Left lung (tissue), 10 donors: Measurements from ENCODE around the gene IL9R. TPM values are rescaled to one million over a fixed set of nuclear protein-coding genes. Genes with fewer than 3 reads are reported as not detected.

ENCODE experiments used
- ATAC-seq: fragments of 200-7000 bp; cut with Tn5 transposase; one replicate; pipeline ENCODE4 v1.9.1; 2020; ENCODE audit warnings: moderate library complexity
- DNase-seq, 4 donors: peaks; one replicate each; pipeline ENCODE4 v3.0.0-alpha.2; 2013 to 2020
- H3K27ac ChIP-seq, 2 donors: fragments of 200-600 bp; sonication (generic) in 1 of 2; one replicate each; pipeline versions ENCODE4 v1.5.0 to v1.8.0; 2020 to 2021
- H3K27me3 ChIP-seq, 2 donors: fragments of 200-600 bp; sonication (generic) in 1 of 2; one replicate each; pipeline versions ENCODE4 v1.5.0 to v1.8.0; 2020 to 2021
- H3K36me3 ChIP-seq, 2 donors: fragments of 200-600 bp; sonication (generic) in 1 of 2; one replicate each; pipeline versions ENCODE4 v1.5.0 to v1.8.0; 2020 to 2021
- H3K4me1 ChIP-seq, 2 donors: fragments of 200-600 bp; one replicate each; pipeline ENCODE4 v1.8.0; 2021
- H3K4me3 ChIP-seq, 2 donors: fragments of 200-600 bp; sonication (generic) in 1 of 2; one replicate each; pipeline versions ENCODE4 v1.5.0 to v1.8.0; 2020 to 2021; ENCODE audit warnings: mild to moderate bottlenecking in 1 of 2
- H3K9me3 ChIP-seq, 2 donors: fragments of 200-600 bp; sonication (generic) in 1 of 2; one replicate each; pipeline versions ENCODE4 v1.5.0 to v1.8.0; 2020 to 2021
- intact Hi-C, 2 donors: fragments of 100-400 bp; cut with DNase I; formaldehyde crosslinking; loops; one replicate each; pipeline versions ENCODE4 v1.11.2 to v1.14.2; 2022
- polyA plus RNA-seq, 6 donors: library from polyadenylated mRNA; unstranded; fragments of 120-200 nt; gene quantifications; one replicate each; pipeline ENCODE4 v1.2.1, GENCODE V29; 2013; ENCODE audit not compliant: insufficient read length in 6 of 6
- total RNA-seq, 2 donors: library from RNA; stranded (reverse); fragmentation: NEBNext Ultra II Directional; extraction: Animal tissue kit (Norgen Biotek cat#: 25700); gene quantifications; one replicate each; pipeline ENCODE4 v1.2.1, GENCODE V29; 2021
- TF ChIP-seq, protein P1 (sequence below), 2 donors: fragments of 200-600 bp; sonication (generic) in 1 of 2; IDR thresholded peaks; one replicate each; pipeline versions ENCODE4 v1.5.0 to v1.8.0; 2021; ENCODE audit warnings: antibody characterized with exemption in 2 of 2
- donor health status: DM: no; HTN: yes; CAD: no.
- donor health status: DM: no; HTN: no; CAD: no.

The IL9R gene
- total and polyA plus RNA-seq, 8 donors = 0.19 to 1.8 (median 0.26) TPM

DNA sequence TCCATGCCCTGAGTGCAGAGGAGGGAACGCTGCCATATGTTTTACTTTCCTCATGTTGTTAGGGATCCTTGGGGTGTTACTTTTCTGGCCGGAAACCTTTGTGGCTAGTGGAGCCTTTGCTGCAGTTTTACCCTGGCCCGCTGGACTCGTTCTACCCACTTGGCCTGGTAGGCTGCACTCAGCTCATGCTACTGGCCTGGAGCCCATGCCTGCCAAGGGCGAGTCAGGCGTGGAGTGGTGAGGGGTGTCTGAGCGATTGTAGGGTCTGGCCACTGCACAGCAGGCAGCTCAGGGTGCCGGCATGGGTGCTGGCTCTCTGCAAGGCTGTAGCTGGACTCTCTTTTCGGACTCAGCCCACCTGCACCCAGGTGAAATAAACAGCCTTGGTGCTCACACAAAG lies 41.4 kb upstream of the IL9R start:
- DNase-seq = no peak
- no peak overlapping the region for H3K4me3 ChIP-seq
- TF ChIP-seq, protein P1, sequence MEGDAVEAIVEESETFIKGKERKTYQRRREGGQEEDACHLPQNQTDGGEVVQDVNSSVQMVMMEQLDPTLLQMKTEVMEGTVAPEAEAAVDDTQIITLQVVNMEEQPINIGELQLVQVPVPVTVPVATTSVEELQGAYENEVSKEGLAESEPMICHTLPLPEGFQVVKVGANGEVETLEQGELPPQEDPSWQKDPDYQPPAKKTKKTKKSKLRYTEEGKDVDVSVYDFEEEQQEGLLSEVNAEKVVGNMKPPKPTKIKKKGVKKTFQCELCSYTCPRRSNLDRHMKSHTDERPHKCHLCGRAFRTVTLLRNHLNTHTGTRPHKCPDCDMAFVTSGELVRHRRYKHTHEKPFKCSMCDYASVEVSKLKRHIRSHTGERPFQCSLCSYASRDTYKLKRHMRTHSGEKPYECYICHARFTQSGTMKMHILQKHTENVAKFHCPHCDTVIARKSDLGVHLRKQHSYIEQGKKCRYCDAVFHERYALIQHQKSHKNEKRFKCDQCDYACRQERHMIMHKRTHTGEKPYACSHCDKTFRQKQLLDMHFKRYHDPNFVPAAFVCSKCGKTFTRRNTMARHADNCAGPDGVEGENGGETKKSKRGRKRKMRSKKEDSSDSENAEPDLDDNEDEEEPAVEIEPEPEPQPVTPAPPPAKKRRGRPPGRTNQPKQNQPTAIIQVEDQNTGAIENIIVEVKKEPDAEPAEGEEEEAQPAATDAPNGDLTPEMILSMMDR (IDR thresholded peaks at IDR 0.05) = no peak
- no peaks in the 10 kb centered on the region for H3K9me3 ChIP-seq
- no peak for ATAC-seq
- no peaks in the 10 kb centered on the region for H3K4me1 ChIP-seq
- H3K27me3 ChIP-seq = no peaks in the 10 kb centered on the region
- intact Hi-C loops = no loop called here
- no peak overlapping the region for H3K27ac ChIP-seq
- no peaks in the 10 kb centered on the region for H3K36me3 ChIP-seq

DNA sequence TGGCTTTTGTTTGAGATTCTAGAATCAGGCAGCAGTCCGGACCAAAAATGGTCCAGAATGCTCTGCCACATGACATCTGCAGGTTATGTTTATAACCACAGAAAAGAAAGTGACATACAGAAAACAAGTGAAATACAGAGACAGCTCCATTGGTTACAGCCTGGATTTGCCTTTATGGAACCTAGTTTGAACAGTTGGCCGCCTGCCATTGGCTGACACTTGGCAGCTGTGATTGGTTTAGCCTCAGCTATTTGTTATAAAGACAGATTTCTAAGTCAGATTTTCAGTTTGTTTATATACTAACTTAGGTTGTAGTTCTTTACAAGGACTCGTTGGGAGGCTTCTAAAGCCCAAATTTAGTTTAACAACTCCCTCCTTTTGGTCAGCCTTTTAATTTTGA lies 40.8 kb upstream of the IL9R start:
- Histone ChIP-seq H3K9me3 (no peaks in the 10 kb centered on the region), H3K36me3 (no peaks in the 10 kb centered on the region), H3K4me3 (no peak overlapping the region), H3K4me1 (no peaks in the 10 kb centered on the region), H3K27me3 (no peaks in the 10 kb centered on the region), H3K27ac (no peak overlapping the region)
- TF ChIP-seq, protein P1 (IDR thresholded peaks at IDR 0.05) = no peak
- intact Hi-C loops = no loop called here
- ATAC-seq (no peak), DNase-seq (no peak)

DNA sequence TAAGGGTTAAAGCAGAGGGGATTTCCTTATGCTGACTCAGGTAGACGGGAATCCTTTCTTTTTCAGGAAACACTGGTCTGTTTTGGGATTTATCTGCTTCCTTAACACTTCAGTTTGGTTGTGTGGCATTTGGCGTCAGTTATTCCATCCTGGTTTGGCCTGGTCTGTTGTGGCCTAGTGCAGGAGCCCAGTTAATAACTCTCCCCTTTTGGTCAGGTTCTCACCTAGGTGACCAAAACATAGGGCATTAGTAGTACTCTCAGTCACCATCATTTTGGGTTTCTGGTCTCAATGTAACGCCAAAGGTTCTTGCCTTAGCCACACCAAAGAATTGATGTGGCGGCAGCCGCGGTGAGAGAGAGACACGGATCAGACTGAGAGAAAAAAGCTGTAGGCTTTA lies 39.7 kb upstream of the IL9R start:
- TF ChIP-seq, protein P1 (IDR thresholded peaks at IDR 0.05) = no peak
- intact Hi-C loops = no loop called here
- ATAC-seq (no peak), DNase-seq (no peak)
- Histone ChIP-seq H3K27ac (no peak overlapping the region), H3K4me3 (no peak overlapping the region), H3K9me3 (no peaks in the 10 kb centered on the region), H3K27me3 (no peaks in the 10 kb centered on the region), H3K36me3 (no peaks in the 10 kb centered on the region), H3K4me1 (no peaks in the 10 kb centered on the region)

DNA sequence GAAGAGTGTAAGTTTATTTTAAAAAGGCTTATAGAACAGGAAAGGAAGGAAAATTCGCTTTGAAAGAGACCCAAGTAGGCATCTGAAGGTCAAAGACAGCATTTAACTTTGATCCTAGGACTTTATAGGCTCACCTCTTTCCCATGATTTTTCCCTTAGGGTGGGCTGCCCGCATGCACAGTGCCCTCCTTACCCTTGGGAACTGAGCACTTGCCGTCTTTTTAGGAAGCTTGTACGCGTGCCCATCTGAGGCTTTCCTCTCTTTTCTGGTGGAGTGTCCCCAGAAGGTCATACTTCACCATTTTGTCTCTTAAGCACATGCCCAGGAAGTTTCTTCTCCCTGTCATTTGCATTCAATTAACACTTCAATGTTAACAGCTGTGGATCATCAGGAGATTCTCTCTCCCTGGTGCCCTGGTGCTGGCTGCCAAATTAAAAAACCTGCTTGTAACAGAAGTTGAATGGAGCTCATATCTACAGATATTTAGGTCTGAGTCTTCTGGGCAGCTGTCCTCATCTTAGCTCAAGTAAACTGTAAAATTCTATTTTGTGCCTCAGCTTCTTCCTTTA lies 38.4 kb upstream of the IL9R start:
- H3K4me3 ChIP-seq = no peak overlapping the region
- DNase-seq = no peak
- no peak for ATAC-seq
- no peaks in the 10 kb centered on the region for H3K4me1 ChIP-seq
- TF ChIP-seq, protein P1 (IDR thresholded peaks at IDR 0.05) = no peak
- H3K9me3 ChIP-seq = peaks cover 0 to 6% of the 10 kb centered on the region in 2 donors
- H3K36me3 ChIP-seq = no peaks in the 10 kb centered on the region
- H3K27me3 ChIP-seq = no peaks in the 10 kb centered on the region
- no peak overlapping the region for H3K27ac ChIP-seq
- intact Hi-C loops = no loop called here

DNA sequence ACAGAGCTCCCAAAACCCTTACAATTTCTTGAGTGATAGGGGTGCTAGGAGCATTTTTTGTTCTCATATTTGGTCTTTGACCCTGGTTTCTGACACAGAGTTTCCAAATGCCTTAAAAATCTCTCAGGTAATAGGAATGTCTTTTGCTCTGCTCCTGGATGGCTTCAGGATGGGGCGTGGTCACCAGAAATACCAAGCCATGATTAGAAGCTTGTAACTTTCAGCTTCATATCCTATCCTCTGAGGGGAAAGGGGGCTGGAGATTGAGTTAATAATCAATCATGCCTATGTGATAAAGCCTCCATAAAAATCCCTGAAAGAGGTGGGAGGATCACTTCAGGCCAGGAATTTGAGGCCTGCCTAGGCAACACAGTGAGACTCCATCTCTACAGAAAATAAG lies 34.6 kb upstream of the IL9R start:
- H3K27me3 ChIP-seq = no peaks in the 10 kb centered on the region
- no peak overlapping the region for H3K4me3 ChIP-seq
- ATAC-seq (no peak), DNase-seq (no peak)
- H3K9me3 ChIP-seq = peaks cover 0 to 8% of the 10 kb centered on the region in 2 donors
- intact Hi-C loops = no loop called here
- TF ChIP-seq, protein P1 (IDR thresholded peaks at IDR 0.05) = no peak
- no peaks in the 10 kb centered on the region for H3K4me1 ChIP-seq
- no peak overlapping the region for H3K27ac ChIP-seq
- H3K36me3 ChIP-seq = no peaks in the 10 kb centered on the region
